Ovary (tissue), 9 donors: ENCODE data around the gene FAN1. TPM values are rescaled to one million over a fixed set of nuclear protein-coding genes. Genes with fewer than 3 reads are reported as not detected.

Experiments used
- DNase-seq, 5 donors: peaks; one replicate each; pipeline ENCODE4 v3.0.0-alpha.2; 2019 to 2020
- H3K27ac ChIP-seq, 2 donors: fragments of 200-600 bp; one replicate each; pipeline versions ENCODE4 v1.5.1 to v1.8.0; 2019 to 2022
- H3K27me3 ChIP-seq: fragments of 200-600 bp; one replicate; pipeline ENCODE4 v1.8.0; 2022
- H3K36me3 ChIP-seq: fragments of 200-600 bp; sonication (generic); one replicate; pipeline ENCODE4 v1.5.1; 2019
- H3K4me1 ChIP-seq: one replicate; pipeline ENCODE4 v1.8.1; 2013; ENCODE audit warnings: mild to moderate bottlenecking, moderate library complexity; ENCODE audit not compliant: insufficient read depth
- H3K4me3 ChIP-seq: fragments of 200-600 bp; sonication (generic); one replicate; pipeline ENCODE4 v1.5.1; 2017
- H3K9me3 ChIP-seq, 2 donors: fragments of 200-600 bp in 1 of 2; sonication (generic) in 1 of 2; one replicate each; pipeline versions ENCODE4 v1.5.1 to v1.8.1; 2013 to 2019; ENCODE audit warnings: mild to moderate bottlenecking in 1 of 2, moderate library complexity in 1 of 2
- EP300 ChIP-seq: sonication (generic); formaldehyde crosslinking; IDR thresholded peaks from one replicate; pipeline ENCODE4 v1.6.1; 2017; ENCODE audit warnings: antibody characterized with exemption
- POLR2A ChIP-seq: fragments of 450-650 bp; IDR thresholded peaks from one replicate; pipeline ENCODE4 v1.6.1; 2017; ENCODE audit warnings: antibody characterized with exemption, mild to moderate bottlenecking, moderate library complexity
- WGBS, 3 donors: extraction: QIAGEN DNeasy Blood & Tissue Kit in 1 of 3; methylation state at CpG; one replicate each; pipeline versions ENCODE4 v1.1.5 to v1.1.7; 2013 to 2017; 5-methylcytosine and 5-hydroxymethylcytosine counted together
- intact Hi-C, 4 donors: fragments of 100-400 bp; cut with DNase I; formaldehyde crosslinking; loops; one replicate each; pipeline versions ENCODE4 v1.11.0 to v1.15.1; 2022 to 2023
- polyA plus RNA-seq, 2 donors: library from polyadenylated mRNA; stranded (reverse); fragments of 200-250 nt in 1 of 2; fragments of 350-450 nt in 1 of 2; fragmentation: Illumina TruSeq in 1 of 2; extraction: RNeasy Lipid Tissue Mini Kit (QIAGEN cat#74804) in 1 of 2; gene quantifications; one replicate each; pipeline ENCODE4 v1.2.3, GENCODE V29; 2013 to 2014
- total RNA-seq, 7 donors: library from RNA; depleted of rRNA in 2 of 7; stranded (reverse); fragments of >200 nt in 2 of 7; fragmentation: NEBNext Ultra II Directional in 3 of 7; extraction: Animal tissue kit (Norgen Biotek cat#: 25700) in 3 of 7; gene quantifications; one replicate each; pipeline versions ENCODE4 v1.1.0 to v1.2.4, GENCODE V29; 2016 to 2023
- TF ChIP-seq, protein P1 (sequence below), 3 donors: fragments of 450-650 bp in 2 of 3; fragments of 200-600 bp in 1 of 3; IDR thresholded peaks; one replicate each; pipeline versions ENCODE4 v1.5.1 to v1.8.0; 2016 to 2022; ENCODE audit warnings: antibody characterized with exemption in 3 of 3, mild to moderate bottlenecking in 1 of 3
- donor health status: DM: no; HTN: no; CAD: no; lungs with moderate emphysema.
- donor health status: DM: no; HTN: no; CAD: no.
- donor health status: Bipolar disorder and iron deficiency.
- donor health status: DM: yes; HTN: yes; CAD: no.
- donor health status: DM: no; HTN: no; CAD: no.
- donor health status: DM: yes; HTN: yes; CAD: no.

Gene FAN1
- total and polyA plus RNA-seq, 9 donors = 10.1 to 24.1 (median 18.1) TPM

DNA sequence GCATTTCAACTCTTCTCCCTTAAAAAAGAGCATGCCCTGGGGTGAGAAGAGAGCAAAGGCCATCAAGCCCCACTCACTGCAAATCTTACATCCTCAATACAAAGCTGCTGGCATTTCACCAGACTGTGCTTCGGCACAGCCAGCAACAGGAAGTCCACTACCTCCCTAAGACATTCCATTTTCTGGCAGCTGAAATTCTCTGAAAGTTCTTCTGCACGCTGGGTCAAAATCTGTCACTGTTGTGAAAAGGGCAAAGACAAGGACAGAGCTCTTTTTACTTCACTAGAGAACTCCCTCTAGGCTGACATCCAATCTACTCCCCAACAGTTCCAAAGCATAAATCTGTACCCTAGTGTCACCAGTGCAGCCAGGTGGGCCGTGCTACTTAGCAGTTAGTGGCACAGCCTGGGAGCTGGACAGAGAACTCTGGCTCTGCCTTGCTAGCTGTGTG, 81.4 kb downstream of the FAN1 start:
- peaks cover 13% of the 10 kb centered on the region for H3K4me1 ChIP-seq
- TF ChIP-seq, protein P1, sequence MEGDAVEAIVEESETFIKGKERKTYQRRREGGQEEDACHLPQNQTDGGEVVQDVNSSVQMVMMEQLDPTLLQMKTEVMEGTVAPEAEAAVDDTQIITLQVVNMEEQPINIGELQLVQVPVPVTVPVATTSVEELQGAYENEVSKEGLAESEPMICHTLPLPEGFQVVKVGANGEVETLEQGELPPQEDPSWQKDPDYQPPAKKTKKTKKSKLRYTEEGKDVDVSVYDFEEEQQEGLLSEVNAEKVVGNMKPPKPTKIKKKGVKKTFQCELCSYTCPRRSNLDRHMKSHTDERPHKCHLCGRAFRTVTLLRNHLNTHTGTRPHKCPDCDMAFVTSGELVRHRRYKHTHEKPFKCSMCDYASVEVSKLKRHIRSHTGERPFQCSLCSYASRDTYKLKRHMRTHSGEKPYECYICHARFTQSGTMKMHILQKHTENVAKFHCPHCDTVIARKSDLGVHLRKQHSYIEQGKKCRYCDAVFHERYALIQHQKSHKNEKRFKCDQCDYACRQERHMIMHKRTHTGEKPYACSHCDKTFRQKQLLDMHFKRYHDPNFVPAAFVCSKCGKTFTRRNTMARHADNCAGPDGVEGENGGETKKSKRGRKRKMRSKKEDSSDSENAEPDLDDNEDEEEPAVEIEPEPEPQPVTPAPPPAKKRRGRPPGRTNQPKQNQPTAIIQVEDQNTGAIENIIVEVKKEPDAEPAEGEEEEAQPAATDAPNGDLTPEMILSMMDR (IDR thresholded peaks at IDR 0.05) = no peak
- TF ChIP-seq EP300 (no peak), POLR2A (no peak)
- WGBS, 3 donors = 23 to 29% (median 29%) methylated on average over 3 of the region's 3 CpGs

DNA sequence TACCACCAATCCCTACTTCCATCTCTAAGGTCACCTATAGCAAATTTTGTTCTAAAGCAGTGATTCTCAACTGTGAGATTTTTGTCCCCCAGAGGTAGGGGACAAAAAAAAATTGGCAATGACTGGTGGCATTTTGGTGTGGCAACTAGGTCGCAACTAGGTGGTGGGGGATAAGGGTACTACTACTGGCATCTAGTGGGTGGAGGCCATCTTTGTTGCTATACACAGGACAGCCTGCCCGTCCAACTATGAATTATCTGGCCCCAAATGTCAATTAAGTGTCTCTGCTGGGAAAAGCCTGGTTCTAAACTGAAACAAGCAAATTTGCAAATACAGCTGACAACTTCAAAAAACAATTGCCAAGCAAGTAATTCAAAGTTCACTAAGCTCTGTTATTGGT, 86.3 kb downstream of the FAN1 start:
- Histone ChIP-seq H3K27ac (no peak overlapping the region), H3K4me1 (peaks cover 11% of the 10 kb centered on the region)
- intact Hi-C loops = no loop called here

More for the DNA sequence above, 81.4 kb downstream of the FAN1 start:
- intact Hi-C loops = no loop called here
- no peaks in the 10 kb centered on the region for H3K9me3 ChIP-seq
- no peak overlapping the region for H3K27ac ChIP-seq
- no peaks in the 10 kb centered on the region for H3K27me3 ChIP-seq
- H3K4me3 ChIP-seq = no peak overlapping the region
- DNase-seq = no peak
- no peaks in the 10 kb centered on the region for H3K36me3 ChIP-seq

DNA sequence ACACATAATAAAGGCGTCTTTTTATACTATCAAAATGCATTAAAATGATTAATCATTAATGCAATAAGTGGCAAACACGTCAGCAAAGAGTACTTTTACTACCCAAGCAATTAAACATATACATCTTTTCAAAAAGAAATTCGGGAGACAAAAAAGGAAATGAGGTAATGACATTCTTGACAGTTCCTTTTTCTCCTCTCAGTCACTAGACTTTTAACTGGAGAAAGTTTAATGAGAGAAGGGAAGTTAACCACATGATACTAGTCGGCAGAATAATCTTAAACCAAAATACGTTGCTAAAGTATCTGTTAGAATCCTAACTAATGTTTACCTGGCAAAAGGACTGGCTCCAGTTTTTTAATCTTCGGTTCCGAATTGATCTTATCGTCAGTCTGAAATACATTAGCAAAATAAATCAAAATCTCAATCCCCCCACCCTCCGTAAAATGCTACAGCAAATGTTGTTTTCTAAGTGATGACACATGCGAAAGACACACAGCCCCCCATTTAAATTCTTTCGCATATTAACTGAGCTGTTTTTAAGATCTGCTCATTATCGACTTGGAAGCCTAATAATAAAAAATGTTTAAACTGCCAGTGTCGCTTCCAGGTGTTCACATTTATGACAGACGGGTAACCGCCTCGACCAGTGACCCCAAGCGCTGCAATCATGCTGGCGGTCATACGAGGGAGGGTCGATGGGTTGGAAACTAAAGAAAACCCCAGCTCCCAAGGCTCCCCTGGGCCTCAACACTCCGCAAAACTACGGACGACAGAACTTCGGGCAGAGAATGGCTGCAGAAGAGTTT, 86.9 kb downstream of the FAN1 start:
- Histone ChIP-seq H3K27me3 (no peaks in the 10 kb centered on the region), H3K36me3 (no peaks in the 10 kb centered on the region), H3K4me1 (peaks cover 6% of the 10 kb centered on the region), H3K27ac (peak overlapping the region; percentile 75 to 77), H3K4me3 (peak overlapping the region; percentile 88), H3K9me3 (no peaks in the 10 kb centered on the region)
- TF ChIP-seq, protein P1 (IDR thresholded peaks at IDR 0.05) = no peak
- no peak for DNase-seq
- WGBS, 3 donors = 4 to 5% (median 5%) methylated on average over 24 of the region's 24 CpGs
- intact Hi-C loops = no loop called here

More for the DNA sequence above, 86.3 kb downstream of the FAN1 start:
- TF ChIP-seq EP300 (no peak), POLR2A (no peak)
- TF ChIP-seq, protein P1 (IDR thresholded peaks at IDR 0.05) = no peak
- DNase-seq = no peak
- no peaks in the 10 kb centered on the region for H3K36me3 ChIP-seq
- peak overlapping the region; percentile 88 for H3K4me3 ChIP-seq
- no peaks in the 10 kb centered on the region for H3K27me3 ChIP-seq
- H3K9me3 ChIP-seq = no peaks in the 10 kb centered on the region
- WGBS, 3 donors = 67 to 68% (median 68%) methylated on average over 2 of the region's 2 CpGs

DNA sequence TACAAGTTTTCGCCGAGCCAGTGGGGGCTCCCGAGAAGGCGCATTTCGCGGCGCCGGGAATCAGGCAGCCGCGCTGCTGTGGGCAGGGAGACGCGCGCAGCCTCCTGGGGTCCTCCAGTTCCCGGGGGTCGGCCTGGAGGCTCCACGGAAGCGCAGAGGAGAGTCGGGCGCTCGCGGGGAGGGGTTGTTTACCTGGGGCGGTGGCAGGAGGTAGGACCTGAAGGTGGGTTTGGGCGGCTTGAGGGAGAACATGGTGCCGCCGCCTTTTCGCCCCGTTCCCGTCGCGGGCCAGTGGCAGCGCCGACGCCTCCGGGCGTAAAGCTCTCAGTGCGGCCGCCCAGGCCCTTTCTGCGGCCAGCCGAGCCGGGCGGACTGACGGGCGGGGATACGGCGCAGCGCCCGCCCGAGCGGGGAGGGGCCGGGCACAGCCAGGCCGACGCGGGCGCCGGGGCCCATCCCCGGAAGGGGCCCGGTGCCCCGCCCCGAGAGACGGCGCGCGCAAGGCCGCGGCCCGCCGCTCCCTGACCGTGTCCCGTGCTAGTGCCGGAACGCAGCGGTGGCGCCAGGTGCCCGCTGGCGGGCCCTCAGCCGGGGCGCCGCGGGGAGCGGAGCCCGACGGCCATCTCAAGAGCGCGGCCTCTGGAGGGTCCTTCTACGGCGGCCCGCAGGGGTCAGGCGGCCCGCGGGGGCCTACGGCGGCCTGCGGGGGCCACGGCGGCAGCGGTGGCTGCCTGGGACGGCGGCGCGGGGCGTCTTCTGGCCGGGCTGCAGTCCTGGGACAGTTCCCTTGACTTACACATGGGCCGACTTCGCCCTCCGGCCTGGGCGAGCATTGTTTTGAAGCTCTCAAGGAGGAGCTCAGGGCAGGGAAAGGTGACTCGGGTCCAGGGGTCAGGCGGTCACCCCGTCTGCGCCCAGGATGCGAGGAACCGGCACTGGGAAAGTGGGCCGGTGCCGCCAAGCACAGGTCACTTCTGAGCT, 87.8 kb downstream of the FAN1 start, which contains the start of gene MTMR10:
Gene MTMR10 (minus strand): TSS at position 374 of the 981 bp plus-strand sequence. CDS start 122 bp downstream, at position 252.
- peaks cover 5% of the 10 kb centered on the region for H3K4me1 ChIP-seq
- H3K27me3 ChIP-seq = no peaks in the 10 kb centered on the region
- no peaks in the 10 kb centered on the region for H3K9me3 ChIP-seq
- H3K4me3 ChIP-seq = peak within 1 kb of the TSS; percentile 88
- WGBS, 3 donors = 0 to 1% (median 0%) methylated on average over 73 to 114 of the region's 114 CpGs
- intact Hi-C loops = no loop called here
- no peaks in the 10 kb centered on the region for H3K36me3 ChIP-seq
- peak; percentile 65 for TF ChIP-seq POLR2A
- no peak for TF ChIP-seq EP300
- TF ChIP-seq, protein P1 (IDR thresholded peaks at IDR 0.05) = peak in 1 of 3 donors; percentile 11
- peak within 1 kb of the TSS; percentile 75 to 77 for H3K27ac ChIP-seq
- DNase-seq = peak; percentile 36 to 86 (median 75)
